Lower leg skin (tissue), 3 donors: ENCODE data around the gene SNX5.

ENCODE experiments used
- CTCF ChIP-seq, 3 donors: fragments of 450-650 bp; IDR thresholded peaks; one replicate each; pipeline ENCODE4 v1.5.1; 2016; ENCODE audit warnings: antibody characterized with exemption in 3 of 3, mild to moderate bottlenecking in 3 of 3, moderate library complexity in 2 of 3
- POLR2A ChIP-seq, 2 donors: fragments of 450-650 bp; IDR thresholded peaks; one replicate each; pipeline ENCODE4 v1.6.1; 2016 to 2017; ENCODE audit warnings: antibody characterized with exemption in 2 of 2, mild to moderate bottlenecking in 1 of 2, moderate library complexity in 1 of 2

- TF ChIP-seq POLR2A (IDR thresholded peaks at IDR 0.05), result no peak
- no peak for TF ChIP-seq CTCF (IDR thresholded peaks at IDR 0.05)
These were observed 10.9 kb downstream of the SNX5 start for GRCh38 chr20:17957505-17958363.
